Smooth muscle cell (in vitro differentiated cells): Measurements from ENCODE around the gene HUS1B. TPM values are rescaled to one million over a fixed set of nuclear protein-coding genes. Genes with fewer than 3 reads are reported as not detected.
"Not testable (repeated sequence)": the region's sequence is repeated elsewhere in the genome, so short reads cannot be mapped to it uniquely, and the experiment has no call there.

ENCODE experiments used
- DNase-seq: peaks from one replicate; lab custom pipeline; 2025; ENCODE audit not compliant: unreplicated experiment; lab: John Stamatoyannopoulos, UW
- H2AFZ ChIP-seq: fragments of 200-600 bp; sonication (generic); 2 replicates; pipeline ENCODE4 v1.6.0; 2016; ENCODE audit warnings: antibody characterized with exemption, low read depth, mild to moderate bottlenecking
- H3F3A ChIP-seq: fragments of 200-600 bp; sonication (generic); 2 replicates; pipeline ENCODE4 v1.6.0; 2017; ENCODE audit warnings: antibody characterized with exemption, low read depth
- H3K27ac ChIP-seq: fragments of 200-600 bp; sonication (generic); 2 replicates; pipeline ENCODE4 v1.5.1; 2016; ENCODE audit warnings: low read depth, mild to moderate bottlenecking
- H3K27me3 ChIP-seq: fragments of 200-600 bp; sonication (generic); 2 replicates; pipeline ENCODE4 v1.6.1; 2016; ENCODE audit warnings: low read depth, mild to moderate bottlenecking
- H3K36me3 ChIP-seq: fragments of 200-600 bp; sonication (generic); 2 replicates; pipeline ENCODE4 v1.5.1; 2016; ENCODE audit warnings: low read depth
- H3K4me1 ChIP-seq: fragments of 200-600 bp; sonication (generic); 2 replicates; pipeline ENCODE4 v1.5.1; 2016; ENCODE audit warnings: low read depth
- H3K4me2 ChIP-seq: fragments of 200-600 bp; sonication (generic); 2 replicates; pipeline ENCODE4 v1.6.0; 2016; ENCODE audit warnings: mild to moderate bottlenecking
- H3K4me3 ChIP-seq: fragments of 200-600 bp; sonication (generic); 2 replicates; pipeline ENCODE4 v1.5.1; 2016; ENCODE audit warnings: mild to moderate bottlenecking
- H3K79me2 ChIP-seq: fragments of 200-600 bp; sonication (generic); 2 replicates; pipeline ENCODE4 v1.6.0; 2016; ENCODE audit warnings: low read depth, mild to moderate bottlenecking
- H3K9ac ChIP-seq: fragments of 200-600 bp; sonication (generic); 2 replicates; pipeline ENCODE4 v1.6.0; 2016; ENCODE audit warnings: low read depth
- H3K9me3 ChIP-seq: fragments of 200-600 bp; sonication (generic); replicated peaks from 2 replicates; pipeline ENCODE4 v1.5.1; 2016; ENCODE audit warnings: low read depth
- H4K20me1 ChIP-seq: fragments of 200-600 bp; sonication (generic); 2 replicates; pipeline ENCODE4 v1.6.0; 2016; ENCODE audit warnings: low read depth
- CTCF ChIP-seq: fragments of 200-600 bp; sonication (generic); IDR thresholded peaks from 2 replicates; pipeline ENCODE4 v1.5.1; 2017; ENCODE audit warnings: borderline replicate concordance, mild to moderate bottlenecking, antibody characterized with exemption; ENCODE audit not compliant: insufficient read depth, poor library complexity, severe bottlenecking
- WGBS: methylation state at CpG from one replicate; pipeline ENCODE4 v1.1.7; 2016; ENCODE audit warnings: low lambda C conversion rate; 5-methylcytosine and 5-hydroxymethylcytosine counted together
- polyA plus RNA-seq: library from polyadenylated mRNA; unstranded; fragments of >200 nt; fragmentation: Nextera tagmentation; extraction: Ambion mirVana; gene quantifications from 2 replicates; pipeline ENCODE4 v1.2.1, GENCODE V29; 2016
- total RNA-seq: library from RNA; depleted of rRNA; stranded (reverse); fragments of >200 nt; gene quantifications from 2 replicates; pipeline ENCODE4 v1.2.3, GENCODE V29; 2014

The HUS1B gene
- total and polyA plus RNA-seq, 2 experiments from 2014 or later = 0.58 to 0.62 TPM

GRCh38 chr6:665403-666267 is 8.7 kb upstream of the HUS1B start:
- no peaks in the 10 kb centered on the region for H3K27me3 ChIP-seq
- no peak overlapping the region for H3K4me2 ChIP-seq
- no peaks in the 10 kb centered on the region for H3F3A ChIP-seq
- no peak overlapping the region for H2AFZ ChIP-seq
- no peaks in the 10 kb centered on the region for H3K4me1 ChIP-seq
- no peaks in the 10 kb centered on the region for H3K9me3 ChIP-seq
- H3K36me3 ChIP-seq = no peaks in the 10 kb centered on the region
- 95% methylated on average over 5 of the region's 5 CpGs for WGBS
- H3K79me2 ChIP-seq = peaks cover 51% of the 10 kb centered on the region
- H3K4me3 ChIP-seq = no peak overlapping the region
- H4K20me1 ChIP-seq = peaks cover 43% of the 10 kb centered on the region
- DNase-seq = no peak
- H3K9ac ChIP-seq = no peak overlapping the region
- TF ChIP-seq CTCF = no peak
- no peak overlapping the region for H3K27ac ChIP-seq

- H3K27me3 ChIP-seq, H3K9me3 ChIP-seq, H3K27ac ChIP-seq, H3K4me3 ChIP-seq, H2AFZ ChIP-seq, H3K4me2 ChIP-seq, DNase-seq, H3K9ac ChIP-seq, H3F3A ChIP-seq, H3K36me3 ChIP-seq: not testable (repeated sequence)
- Histone ChIP-seq H4K20me1 (peaks cover 29% of the 10 kb centered on the region), H3K4me1 (peaks cover 12% of the 10 kb centered on the region), H3K79me2 (peaks cover 51% of the 10 kb centered on the region)
- WGBS = 88% methylated on average over 4 of the region's 4 CpGs
Measured at GRCh38 chr6:663788-664187, 6.9 kb upstream of the HUS1B start.

- no peaks in the 10 kb centered on the region for H3K27me3 ChIP-seq
- H3K79me2 ChIP-seq = peaks cover 46% of the 10 kb centered on the region
- no peak overlapping the region for H2AFZ ChIP-seq
- H3K36me3 ChIP-seq = no peaks in the 10 kb centered on the region
- no peak for TF ChIP-seq CTCF
- peaks cover 14% of the 10 kb centered on the region for H3K4me1 ChIP-seq
- no peaks in the 10 kb centered on the region for H3F3A ChIP-seq
- no peak overlapping the region for H3K4me3 ChIP-seq
- H3K9me3 ChIP-seq = no peaks in the 10 kb centered on the region
- no peak overlapping the region for H3K9ac ChIP-seq
- DNase-seq = no peak
- WGBS = 56% methylated on average over 13 of the region's 13 CpGs
- peak overlapping the region; percentile 50 for H3K27ac ChIP-seq
- peaks cover 5% of the 10 kb centered on the region for H4K20me1 ChIP-seq
- peak overlapping the region; percentile 36 for H3K4me2 ChIP-seq
Measured at GRCh38 chr6:659716-660581, 3.0 kb upstream of the HUS1B start.

- DNase-seq = no peak
- WGBS = 47% methylated on average over 2 of the region's 2 CpGs
Measured at GRCh38 chr6:658244-658643, 1.3 kb upstream of the HUS1B start.

More at GRCh38 chr6:658244-658643, 1.3 kb upstream of the HUS1B start:
- Histone ChIP-seq H3K9me3 (no peaks in the 10 kb centered on the region), H2AFZ (no peak overlapping the region), H4K20me1 (peaks cover 5% of the 10 kb centered on the region), H3K36me3 (no peaks in the 10 kb centered on the region), H3K27me3 (no peaks in the 10 kb centered on the region), H3K4me2 (peak overlapping the region; percentile 36), H3F3A (no peaks in the 10 kb centered on the region), H3K9ac (no peak overlapping the region), H3K4me1 (peaks cover 14% of the 10 kb centered on the region), H3K27ac (peak overlapping the region; percentile 59), H3K4me3 (no peak overlapping the region), H3K79me2 (peaks cover 38% of the 10 kb centered on the region)
- no peak for TF ChIP-seq CTCF
